NCI-H69 (cell line): ENCODE data around the gene MAP2K3.

ENCODE experiments used
- DNase-seq: peaks from one replicate; lab custom pipeline; 2025; lab: John Stamatoyannopoulos, UW

MAP2K3 gene

DNA sequence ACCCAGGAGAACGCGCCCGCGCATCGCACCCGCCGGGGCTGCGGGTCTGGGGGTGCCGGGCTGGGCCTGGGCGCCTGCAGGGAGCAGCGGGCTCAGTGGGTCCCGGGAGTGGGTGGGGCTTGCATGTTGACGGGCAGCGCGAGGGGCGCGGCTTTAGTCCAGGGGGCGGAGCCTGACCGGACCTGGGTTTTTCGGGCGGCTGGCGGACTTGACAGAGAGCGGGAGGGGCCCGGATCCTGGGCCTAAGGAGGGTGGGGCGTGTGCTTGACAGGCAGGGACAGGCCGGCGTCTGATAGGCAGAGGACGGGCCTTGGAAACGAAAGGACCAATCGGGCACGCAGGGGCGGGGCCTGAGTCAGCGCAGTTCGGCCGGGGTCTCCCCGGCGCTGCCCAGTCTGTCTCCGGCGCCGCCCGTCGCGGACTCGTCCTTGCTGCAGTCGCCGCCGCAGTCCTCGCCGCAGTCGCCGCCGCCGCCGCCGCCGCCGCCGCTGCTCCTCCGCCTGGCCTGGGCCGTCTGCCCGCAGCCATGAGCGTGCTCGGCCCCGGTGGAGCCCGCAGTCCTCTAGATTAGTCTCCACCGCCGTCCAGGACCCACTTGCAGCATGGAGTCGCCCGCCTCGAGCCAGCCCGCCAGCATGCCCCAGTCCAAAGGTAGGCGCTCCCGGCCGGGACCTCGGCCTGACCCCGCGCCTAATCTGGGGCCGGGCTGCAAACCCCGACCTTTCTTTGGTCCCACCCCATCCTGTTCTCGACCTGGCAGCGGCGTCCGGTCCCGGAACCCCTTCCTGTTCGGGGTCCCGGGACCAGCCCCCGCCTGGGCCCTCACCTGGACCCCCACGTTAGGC, at the start of gene MAP2K3:
TSS of gene MAP2K3 (plus strand) at position 393 of the 845 bp plus-strand sequence. CDS start at position 603, 210 bp downstream.
- peak; percentile 97 for DNase-seq

DNA sequence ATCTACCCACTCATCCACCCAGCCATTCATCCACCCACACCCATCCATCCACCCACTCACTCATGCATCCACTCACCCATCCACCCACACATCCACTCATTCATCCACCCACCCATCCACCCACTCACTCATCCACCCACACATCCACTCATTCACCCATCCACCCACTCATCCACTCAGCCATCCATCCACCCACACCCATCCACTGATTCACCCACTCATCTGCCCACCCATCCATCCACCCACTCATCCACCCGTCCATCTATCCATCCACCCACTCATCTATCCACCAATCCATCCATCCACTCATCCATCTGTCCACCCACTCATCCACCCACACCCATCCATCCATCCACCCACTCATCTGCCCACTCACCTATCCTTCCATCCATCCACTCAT, 48.6 kb upstream of the MAP2K3 start:
- DNase-seq: no peak

DNA sequence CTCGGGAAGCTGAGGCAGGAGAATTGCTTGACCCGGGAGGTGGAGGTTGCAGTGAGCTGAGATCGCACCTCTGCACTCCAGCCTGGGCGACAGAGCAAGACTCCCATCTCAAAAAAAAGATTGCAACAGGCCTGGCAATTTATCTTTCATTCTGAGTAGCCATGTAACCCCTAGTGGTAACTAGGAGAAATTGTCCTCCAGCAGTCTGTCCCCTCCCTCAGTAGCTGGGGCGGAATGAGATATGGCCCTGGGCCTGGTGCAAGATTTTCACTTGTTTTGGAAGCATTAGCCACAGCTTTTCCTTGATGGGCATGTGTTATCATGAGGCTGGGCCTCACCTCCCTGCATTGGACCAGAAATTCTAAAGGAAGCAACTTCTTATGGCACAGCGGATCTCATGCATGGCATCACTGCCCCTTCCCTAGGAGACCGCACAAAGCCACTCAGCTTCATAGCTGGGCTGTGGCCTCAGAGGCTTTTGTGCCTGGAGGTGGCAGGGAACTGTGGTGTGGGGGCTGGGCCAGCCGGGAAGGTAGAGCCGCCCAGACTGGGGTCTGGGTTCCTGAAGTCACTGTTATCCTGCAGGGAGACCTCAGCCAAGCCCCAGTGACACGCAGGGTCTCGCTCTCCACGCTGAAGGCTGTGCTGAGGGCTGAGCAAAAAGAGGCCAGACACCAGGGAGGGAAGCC, 44.7 kb upstream of the MAP2K3 start:
- peak; percentile 19 for DNase-seq

DNA sequence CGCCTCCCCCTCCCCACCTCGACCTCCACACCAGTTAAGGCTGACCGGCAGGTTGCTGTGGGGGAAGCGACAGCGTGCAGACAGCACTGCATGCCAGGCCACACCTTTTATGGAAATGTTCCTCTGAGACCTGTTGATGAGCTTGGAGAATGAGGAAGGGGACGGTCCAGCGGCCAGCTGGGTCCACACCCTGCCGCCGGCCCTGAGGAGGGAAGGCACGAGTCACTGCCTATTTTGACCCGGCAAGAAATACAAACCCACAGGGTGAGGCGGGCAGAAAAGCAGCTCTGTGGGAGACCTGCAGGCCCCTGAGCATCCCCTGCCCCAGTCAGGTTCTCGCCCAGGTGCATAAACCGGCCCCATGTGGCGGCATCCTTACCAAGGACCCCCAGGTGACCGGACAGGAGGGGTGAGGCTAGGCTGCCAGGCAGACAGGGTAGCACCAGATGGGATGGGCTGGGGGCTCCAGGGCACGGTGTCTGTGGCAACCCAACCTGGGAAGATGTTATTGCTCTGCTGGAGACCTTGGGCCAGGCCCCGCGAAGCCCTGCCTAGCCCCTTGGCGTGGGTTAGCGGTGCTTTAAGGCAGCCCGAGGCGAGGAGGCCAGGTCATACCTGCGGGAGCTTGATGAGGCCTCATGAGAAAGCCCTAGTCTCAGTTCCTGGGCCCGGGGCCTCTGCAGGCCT, 44.0 kb upstream of the MAP2K3 start:
- no peak for DNase-seq

DNA sequence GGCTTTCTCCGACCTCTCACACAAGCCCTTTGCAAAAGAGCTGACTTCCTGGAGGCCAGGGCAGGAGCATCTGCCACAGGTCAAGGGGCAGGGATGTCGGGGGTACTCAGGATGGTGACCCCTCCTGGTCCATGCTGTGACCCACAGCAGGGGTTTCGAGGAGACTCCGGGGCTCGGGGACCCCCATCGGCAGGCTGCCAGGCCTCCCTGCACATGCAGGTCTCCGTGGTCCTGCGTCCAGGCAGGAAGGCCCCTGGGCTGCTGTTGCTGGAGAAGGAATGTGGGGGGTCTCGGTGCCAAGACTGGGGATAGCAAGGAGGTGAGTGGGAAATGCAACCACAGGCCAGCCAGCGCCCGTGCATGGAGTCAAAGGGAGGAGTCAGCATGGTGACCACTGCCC, 42.9 kb upstream of the MAP2K3 start:
- no peak for DNase-seq

DNA sequence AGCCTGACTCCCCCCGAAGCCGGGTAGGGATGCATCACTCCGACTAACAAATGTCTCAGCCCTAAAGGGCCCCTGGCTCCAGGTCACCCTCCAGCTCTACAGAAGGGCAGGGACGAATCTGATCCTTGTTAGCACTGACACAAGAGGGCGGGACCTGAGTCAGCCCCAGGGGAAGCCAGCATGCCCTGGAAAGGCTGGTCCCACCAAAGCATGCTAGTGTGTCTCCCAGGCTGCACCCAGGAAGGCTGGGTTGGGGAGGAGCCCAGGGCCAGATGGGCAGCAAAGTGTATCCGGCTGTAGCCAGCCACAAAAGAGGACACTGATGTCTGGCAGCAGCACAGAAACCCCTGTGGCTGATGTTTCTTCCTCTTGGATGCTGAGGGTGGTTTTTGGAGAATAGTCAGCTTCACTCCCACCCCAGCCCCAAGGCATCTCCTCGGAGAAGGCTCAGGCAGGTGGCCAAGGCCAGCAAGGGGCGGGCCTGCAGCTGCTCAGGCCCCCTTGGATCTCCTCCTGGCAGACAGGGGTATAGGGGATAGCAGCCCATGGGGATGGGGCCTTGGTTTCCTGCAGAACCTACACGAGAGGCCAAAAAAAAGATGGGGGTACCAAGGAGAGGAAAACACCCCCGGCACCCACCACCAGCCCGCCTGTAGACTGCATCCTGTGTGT, 42.3 kb upstream of the MAP2K3 start:
- no peak for DNase-seq

DNA sequence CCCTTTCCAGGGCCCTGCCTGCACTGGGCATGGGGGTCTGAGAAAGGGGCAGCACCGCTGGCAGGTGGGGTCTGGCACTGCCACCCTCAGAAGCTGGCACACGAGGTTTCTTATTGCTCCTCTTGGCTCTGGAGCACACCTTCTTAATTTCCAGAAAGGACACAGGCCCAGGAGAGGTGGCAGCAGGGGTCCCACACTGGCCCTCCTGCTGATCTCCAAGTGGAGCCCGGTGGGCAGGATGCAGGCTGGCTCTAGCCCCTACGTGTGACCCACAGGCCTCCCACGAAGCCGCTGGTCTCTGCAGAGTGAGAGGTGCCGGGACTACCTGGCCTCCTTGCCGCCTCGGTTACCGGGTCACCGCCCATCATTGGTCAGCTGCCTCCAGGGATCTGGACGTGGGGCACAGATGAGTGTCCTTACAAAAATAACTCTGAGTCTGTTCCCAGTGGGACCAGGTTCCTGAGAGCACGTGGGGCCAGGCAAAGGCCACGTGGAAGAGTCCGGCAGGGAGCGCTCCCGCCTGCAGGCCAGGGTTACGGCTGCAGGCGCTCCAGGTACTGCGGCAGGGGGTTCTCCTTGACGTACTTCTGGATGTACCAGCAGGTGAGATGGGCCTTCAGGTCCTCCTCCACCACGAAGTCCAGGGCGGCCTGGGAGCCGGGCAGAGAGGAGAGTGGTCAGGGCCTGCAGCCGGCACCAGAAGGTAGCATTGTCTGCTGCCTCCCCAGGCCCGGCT, 41.6 kb upstream of the MAP2K3 start:
- no peak for DNase-seq

DNA sequence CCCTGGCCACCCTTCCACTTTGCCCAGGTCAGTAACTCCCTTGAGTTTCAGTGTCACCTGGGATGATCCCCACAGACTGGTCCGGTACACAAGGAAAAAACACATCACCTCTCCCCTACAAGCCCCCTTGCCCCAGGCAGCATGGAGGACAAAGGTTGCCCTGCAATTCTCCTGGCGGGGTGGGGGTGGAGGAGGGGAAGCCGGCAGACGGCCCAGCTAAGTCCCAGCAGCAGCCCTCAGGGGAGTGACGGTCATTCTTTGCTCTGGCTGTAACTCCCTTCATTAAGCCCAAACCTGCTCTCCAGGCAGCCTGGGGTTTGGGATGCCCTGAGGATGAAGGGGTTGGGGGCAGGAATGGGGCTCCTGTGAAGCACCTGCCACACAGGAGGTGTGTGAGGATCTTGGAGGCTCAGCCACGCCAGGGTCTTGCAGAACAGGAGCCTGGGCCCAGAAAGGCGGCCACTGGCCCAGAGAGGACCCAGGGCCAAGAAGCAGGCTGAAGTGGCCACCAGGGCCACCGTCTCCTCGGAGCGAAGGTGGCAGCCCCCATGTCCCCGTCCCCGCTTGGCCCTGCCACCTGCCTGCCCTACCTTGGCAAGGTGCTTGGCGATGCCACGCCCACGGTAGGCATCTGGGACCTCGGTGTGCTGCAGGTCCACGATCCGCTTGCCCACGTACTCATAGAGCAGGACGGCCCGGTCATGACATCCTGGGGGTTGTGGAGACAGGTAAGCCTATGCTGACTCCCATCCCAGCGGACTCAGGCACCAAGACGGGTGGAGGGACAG, 40.8 kb upstream of the MAP2K3 start:
- no peak for DNase-seq

DNA sequence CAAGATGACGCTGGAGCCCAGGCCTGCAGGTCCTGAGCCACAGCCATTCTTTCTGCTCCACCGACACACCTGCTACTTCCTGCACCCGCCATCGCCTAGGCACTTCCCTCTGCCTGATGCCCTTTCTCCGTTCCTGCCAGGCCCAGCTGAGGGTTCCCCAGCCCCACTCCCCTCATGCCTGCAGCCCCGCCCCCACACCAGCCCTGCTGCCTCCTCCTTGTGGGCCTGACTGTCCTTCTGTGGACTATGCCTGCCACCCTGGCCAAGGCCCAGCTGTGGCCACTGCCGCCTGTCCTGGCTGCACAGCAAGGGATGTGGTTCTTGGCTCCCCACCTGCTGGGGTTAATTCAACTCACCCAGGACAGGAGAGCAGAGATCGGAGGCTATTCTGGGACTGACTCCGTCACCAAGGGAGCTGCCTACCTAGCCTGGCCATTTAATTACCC, 38.8 kb upstream of the MAP2K3 start:
- DNase-seq: no peak

DNA sequence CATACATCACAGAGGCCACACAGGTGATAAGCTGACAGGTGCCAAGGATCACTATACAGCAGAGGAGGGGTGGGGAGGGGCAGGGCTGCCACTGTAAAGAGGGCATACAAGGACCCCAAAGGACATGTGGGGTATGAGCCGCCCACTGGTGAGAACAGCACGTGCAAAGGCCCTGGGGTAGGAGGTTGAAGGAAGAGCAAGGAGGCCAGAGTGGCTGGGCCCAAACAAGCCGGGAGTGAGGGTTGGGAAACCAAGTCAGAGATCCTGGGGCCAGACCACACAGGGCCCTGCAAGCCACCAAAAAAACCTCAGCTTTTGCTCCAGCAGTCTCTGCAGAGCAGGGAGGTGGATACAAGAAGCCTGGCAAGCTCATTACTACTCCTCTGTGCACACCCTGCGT, 37.8 kb upstream of the MAP2K3 start:
- DNase-seq: no peak

DNA sequence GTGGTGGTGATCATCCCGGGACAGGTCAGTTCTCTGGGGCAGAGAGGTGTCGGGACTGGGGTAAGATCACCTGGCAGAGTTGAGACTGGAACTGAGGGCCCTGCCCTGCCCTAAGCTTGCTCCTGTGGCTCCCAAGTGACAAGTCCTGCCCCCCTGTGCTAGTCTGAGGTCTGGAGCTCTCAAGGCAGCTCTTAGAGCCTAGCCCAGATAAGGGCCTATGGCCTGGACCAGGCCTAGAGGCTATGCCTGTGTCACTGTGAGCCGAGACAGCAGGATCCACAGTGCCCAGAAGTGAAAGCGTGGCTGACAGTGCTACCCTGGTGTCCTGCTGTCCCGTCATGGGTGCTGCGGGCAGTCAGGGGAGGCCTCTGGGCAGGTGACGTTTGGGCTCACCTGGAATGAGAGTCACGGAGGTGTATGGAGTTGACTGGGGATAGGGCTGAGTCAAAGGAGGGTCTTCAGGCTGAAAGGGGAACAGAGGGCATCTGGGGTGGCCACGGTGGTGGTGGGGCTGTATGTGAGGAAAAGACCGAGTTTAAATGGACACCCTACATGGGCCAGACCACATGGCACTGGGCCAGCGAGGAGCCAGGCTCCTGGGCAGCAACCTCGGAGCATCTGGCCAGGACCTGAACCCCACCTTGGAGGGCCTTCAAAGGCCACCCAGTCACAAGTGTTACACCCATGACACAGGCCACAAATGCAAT, 36.8 kb upstream of the MAP2K3 start:
- no peak for DNase-seq

DNA sequence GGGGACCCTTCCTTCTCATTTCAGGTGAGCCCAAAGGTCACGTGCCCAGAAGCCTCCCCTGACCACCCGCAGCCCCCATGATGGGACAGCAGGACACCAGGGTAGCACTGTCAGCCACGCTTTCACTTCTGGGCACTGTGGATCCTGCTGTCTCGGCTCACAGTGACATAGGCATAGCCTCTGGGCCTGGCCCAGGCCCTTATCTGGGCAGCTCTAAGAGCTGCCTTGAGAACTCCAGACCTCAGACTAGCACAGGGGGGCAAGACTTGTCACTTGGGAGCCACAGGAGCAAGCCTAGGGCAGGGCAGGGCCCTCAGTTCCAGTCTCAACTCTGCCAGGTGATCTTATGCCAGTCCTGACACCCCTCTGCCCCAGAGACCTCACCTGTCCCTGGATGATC, 36.0 kb upstream of the MAP2K3 start:
- no peak for DNase-seq

DNA sequence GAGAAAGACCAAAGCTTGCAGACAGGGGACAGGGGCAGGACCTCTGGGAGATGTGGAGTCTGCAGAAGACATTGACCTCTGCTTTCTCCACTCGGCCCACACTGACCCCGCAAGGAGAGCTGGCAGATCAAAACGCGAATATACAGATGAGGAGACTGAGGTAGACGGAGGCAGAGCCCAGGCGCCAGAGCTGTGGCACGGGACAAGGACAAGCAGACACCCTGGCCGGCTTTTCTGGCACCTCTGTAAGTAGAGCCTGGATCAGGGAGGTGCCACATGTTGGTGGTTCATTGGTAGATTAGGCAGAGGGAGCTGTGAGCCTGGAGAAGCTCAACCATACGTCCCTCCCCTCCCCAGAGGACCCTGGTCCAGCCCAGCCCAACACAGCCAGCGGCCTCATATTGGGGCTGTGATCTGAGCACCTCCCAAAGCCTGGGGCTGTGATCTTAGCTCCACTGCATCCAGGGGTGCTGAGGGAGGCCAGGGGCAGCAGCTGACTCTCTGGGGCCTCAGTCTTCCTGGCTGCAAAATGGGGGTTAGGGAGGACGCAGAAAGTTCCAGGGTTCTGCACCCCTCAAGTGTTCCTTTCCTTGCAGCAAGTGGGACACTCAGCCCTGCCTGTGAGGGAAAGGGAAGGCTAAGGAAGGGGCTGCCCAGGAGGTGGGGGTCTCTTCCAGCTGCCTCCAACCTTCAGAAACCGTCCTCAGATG, 35.3 kb upstream of the MAP2K3 start:
- no peak for DNase-seq

DNA sequence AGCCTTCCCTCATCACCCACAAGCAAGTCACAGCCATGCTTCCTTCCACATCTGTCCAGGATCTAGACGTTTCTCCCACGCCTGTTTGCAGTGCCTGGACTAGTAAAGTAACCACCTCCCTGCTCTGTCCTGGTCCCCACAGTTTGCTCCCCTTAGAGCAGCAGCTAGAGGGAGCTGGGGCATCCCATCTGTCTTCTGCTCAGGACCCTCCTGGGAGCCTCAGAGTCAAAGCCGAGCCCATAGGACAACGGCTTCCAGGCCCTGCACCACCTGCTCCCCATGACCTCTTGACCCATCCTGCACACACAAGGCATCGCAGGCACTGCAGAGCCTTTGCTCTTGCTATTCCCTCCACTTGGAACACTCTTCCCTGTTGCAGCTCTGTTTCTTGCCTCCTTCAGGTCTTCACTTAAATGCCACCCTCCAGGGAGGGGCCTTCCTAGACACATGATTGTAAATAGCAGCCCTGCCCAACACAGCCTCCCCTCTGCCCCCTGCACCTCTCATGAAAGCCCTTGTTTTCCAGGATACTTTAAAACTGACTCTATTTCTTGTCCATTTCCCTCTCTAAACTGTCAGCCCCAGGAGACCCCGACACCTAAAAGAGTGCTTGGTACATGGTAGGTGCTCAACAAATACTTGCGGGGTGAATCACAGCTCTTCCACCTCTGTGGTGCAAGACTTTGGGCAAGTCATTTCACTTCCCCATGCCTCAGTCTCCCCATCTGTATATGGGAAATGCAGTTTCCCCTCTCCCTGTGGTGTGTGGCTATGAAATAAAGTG, 34.4 kb upstream of the MAP2K3 start:
- no peak for DNase-seq

DNA sequence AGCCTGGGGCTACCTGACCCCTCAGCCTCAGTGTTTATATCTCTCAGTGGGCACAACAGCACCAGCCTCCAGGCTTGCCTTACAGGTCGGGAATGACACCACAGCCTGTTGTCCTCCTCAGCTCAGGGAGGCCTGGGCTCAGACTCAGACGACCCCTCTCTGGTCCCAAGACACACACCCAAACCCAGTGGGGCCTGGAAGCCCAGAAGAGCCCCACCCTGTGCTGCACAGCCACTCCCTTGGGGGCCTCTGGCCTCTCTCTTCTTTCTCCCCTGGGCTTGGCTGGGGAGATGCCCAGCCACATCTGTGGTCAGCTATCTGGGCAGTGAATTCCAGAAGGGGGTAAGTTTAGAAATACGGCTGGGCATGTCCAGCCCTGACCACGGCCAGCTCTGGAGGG, 33.7 kb upstream of the MAP2K3 start:
- no peak for DNase-seq

DNA sequence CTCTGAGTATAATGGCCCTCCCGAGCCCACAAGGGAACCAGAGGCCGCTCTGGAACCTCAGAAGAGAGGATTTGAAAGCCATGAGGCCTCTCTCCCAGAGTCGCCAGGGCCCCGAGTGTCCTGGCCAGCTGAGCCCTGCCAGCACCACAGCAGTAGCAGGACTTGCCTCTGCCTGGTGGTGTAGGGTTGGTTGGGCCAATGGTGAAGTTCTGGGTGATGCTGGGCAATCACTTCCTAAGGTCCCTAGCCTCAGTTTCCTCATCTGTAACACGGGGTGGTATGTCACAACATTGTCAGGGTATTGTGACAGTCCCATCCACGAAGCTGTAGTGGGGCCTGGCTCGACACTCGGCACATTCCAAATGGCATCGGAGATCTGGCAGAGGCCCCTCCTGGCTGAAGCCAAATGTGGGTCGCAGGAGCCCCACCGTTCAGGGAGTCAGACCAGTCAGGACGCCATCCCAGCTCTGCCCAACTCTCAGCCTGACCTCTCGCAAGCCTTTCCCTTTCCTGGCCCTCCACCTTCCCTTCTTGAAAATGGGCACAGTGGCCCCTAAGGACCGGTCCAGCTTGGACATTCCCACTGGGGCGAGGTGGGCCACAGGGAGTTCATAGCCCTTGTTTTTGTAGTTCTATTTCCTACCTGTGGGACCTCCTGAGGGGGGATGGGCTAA, 33.0 kb upstream of the MAP2K3 start:
- no peak for DNase-seq

DNA sequence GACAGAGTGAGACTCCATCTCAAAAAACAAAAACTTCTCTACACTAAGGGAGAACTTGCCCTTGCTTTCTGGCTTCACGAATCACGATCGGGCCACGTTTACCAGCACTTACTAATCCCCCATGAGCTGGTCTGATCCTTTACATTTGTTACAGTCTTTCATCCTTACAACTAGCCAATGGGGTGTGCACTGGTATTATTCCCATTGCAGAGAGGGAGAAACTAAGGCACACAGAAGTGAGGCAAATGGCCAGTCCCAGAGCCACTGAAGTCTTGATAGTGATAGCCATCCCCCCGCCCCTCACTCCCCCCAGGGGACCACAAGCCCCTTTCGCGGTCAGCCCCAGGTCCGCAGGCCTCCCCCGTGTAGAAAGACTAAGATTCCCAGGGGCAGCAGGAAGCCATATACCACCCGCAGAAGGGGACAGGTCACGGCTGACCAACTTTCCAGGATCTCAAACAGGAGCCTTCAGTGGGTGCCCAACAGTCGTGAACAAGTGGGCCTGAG, 32.2 kb upstream of the MAP2K3 start:
- no peak for DNase-seq
